IPS-15b (cell line): ENCODE data around the gene LGALS9.
"Not testable (repeated sequence)": the region's sequence is repeated elsewhere in the genome, so short reads cannot be mapped to it uniquely, and the experiment has no call there.

Experiments
- H3K27me3 ChIP-seq: one replicate; pipeline ENCODE4 v1.6.1; 2013; ENCODE audit warnings: low read length; ENCODE audit not compliant: control insufficient read depth, insufficient read depth
- H3K36me3 ChIP-seq: one replicate; pipeline ENCODE4 v1.6.1; 2013; ENCODE audit warnings: low read length; ENCODE audit not compliant: control insufficient read depth, insufficient read depth
- H3K4me1 ChIP-seq: one replicate; pipeline ENCODE4 v1.6.1; 2013; ENCODE audit warnings: mild to moderate bottlenecking, low read length; ENCODE audit not compliant: control insufficient read depth, insufficient read depth
- H3K4me3 ChIP-seq: one replicate; pipeline ENCODE4 v1.5.1; 2013; ENCODE audit warnings: low read depth, low read length
- H3K9ac ChIP-seq: one replicate; pipeline ENCODE4 v1.6.1; 2013; ENCODE audit warnings: low read depth, mild to moderate bottlenecking, low read length
- H3K9me3 ChIP-seq: one replicate; pipeline ENCODE4 v1.6.1; 2013; ENCODE audit warnings: mild to moderate bottlenecking, low read length; ENCODE audit not compliant: control insufficient read depth, insufficient read depth

The LGALS9 gene

DNA sequence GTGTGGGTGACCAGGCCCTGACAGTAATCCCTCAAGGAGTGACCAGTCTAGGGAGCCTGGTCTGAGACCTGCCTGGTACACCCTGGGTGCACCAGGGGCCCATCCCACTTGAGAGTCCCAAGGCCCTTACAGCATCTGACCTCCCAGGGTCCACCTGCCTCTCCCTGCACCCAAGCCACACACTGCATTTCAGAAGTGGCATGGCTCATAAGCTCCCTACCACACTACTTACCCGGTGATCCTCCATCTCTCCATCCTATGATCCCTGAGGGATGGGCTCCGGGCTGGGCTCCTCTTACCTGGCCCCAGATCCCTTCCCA lies 40.6 kb downstream of the LGALS9 start:
- Histone ChIP-seq H3K27me3 (no peaks in the 10 kb centered on the region), H3K36me3 (no peaks in the 10 kb centered on the region)

DNA sequence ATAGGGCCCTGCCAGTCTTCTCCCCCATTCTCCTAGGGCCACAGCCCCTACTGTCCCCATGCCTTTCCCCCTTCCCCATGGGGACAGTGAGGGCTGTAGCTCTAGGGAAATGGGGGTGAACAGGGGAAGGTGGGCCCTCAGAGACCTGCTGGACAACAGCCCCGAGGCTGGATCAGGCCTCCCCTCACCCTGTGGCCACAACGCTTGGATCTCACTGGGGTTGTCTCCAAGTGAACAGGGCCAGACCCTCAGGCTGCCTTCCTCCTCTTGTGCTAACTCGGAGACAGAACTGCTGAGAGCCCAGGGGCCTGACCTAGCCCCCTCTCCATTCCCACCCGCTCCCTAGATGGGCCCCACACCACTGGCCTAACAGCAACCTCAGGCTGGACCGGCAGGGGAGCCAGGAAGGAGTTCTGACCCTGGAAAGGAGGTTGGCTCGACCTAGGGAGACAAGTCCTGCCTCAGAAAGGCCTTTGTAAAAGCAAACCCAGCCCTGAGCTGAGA lies 41.0 kb downstream of the LGALS9 start:
- H3K9ac ChIP-seq, H3K9me3 ChIP-seq, H3K4me1 ChIP-seq, H3K27me3 ChIP-seq, H3K4me3 ChIP-seq, H3K36me3 ChIP-seq: not testable (repeated sequence)

More for the DNA sequence above, 40.6 kb downstream of the LGALS9 start:
- no peak overlapping the region for H3K4me3 ChIP-seq
- H3K4me1 ChIP-seq, result no peaks in the 10 kb centered on the region
- no peaks in the 10 kb centered on the region for H3K9me3 ChIP-seq
- H3K9ac ChIP-seq, result no peak overlapping the region

DNA sequence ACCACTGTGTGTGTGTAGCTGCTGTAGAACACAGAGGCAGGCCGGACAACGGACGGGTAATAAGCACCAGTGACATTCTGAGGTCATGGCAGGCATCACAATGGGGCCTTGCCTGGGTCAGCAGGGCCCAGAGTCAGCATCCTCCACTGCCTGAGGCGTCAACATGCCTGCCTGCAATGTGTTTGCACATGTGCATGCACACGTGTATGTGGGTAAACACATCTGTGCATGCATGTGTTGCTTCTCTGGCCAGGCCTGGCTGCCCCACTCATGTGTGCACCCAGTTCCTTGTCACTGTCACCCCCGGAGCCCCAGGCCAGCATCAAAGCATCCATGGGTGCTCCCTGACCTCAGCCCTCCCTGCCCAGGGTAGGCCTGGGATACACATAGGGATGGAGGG lies 43.3 kb downstream of the LGALS9 start:
- Histone ChIP-seq H3K36me3 (no peaks in the 10 kb centered on the region), H3K4me3 (no peak overlapping the region), H3K9ac (no peak overlapping the region), H3K27me3 (no peaks in the 10 kb centered on the region), H3K4me1 (no peaks in the 10 kb centered on the region), H3K9me3 (no peaks in the 10 kb centered on the region)

DNA sequence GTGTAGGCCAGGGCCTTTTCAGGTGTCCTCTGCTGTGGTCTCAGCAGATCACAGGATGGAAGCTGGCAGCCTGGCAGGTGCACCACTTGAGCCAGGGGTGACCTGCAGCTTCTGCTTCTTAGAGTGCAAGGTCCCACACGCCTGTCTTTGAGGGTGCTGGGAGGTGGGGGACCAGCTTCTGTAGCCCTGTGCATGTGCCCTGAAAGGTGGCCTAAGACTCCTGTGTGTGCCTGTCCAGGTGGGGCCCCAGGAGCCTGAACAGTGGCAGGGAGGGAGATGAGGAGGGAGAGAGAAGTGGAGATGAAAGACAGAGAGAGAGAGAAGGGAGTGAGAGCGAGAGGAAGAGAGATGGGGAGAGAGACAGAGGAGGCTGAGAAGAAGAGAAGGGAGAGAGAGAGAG lies 46.2 kb downstream of the LGALS9 start:
- Histone ChIP-seq H3K9me3 (no peaks in the 10 kb centered on the region), H3K4me1 (no peaks in the 10 kb centered on the region), H3K27me3 (no peaks in the 10 kb centered on the region), H3K9ac (no peak overlapping the region), H3K36me3 (no peaks in the 10 kb centered on the region), H3K4me3 (no peak overlapping the region)

DNA sequence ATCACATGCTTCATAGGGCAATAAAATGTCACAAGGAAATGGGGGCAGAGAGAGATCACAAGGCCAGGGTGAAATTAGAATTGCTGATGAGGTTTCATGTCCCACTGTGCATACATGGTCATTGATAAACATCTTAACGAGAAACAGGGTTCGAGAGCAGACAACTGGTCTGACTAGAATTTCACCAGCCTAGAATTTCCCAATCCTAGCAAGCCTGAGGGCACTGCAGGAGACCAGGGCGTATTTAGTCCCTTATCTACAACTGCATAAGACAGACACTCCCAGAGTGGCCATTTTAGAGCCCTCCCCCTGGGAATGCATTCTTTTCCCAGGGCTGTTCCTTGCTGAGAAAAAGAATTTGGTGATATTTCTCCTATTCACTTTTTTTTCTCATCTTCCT lies 55.3 kb downstream of the LGALS9 start:
- H3K36me3 ChIP-seq, H3K4me1 ChIP-seq, H3K4me3 ChIP-seq, H3K27me3 ChIP-seq, H3K9ac ChIP-seq: not testable (repeated sequence)
- H3K9me3 ChIP-seq, result peaks cover 13% of the 10 kb centered on the region

DNA sequence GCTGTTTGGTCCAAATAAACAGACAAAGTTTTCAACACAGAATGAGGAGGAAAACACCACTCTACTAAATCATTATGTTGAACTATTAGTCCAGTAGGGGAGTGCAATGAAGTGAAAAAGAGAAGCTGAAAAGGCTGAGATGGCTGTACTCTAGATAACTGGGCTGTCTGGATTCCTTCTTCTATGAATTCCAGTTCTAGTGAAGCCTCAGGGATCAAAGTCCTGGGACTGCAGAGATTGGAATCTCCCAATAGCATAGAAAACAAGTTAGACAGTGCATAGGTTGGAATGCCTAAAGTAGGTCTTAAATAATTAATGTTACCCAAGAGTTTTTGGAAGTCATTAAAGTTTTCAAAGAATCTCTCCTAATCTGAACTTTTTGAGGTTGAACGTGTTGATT lies 59.9 kb downstream of the LGALS9 start:
- Histone ChIP-seq H3K9ac (no peak overlapping the region), H3K27me3 (no peaks in the 10 kb centered on the region), H3K9me3 (peaks cover 8% of the 10 kb centered on the region), H3K4me1 (no peaks in the 10 kb centered on the region), H3K36me3 (no peaks in the 10 kb centered on the region), H3K4me3 (no peak overlapping the region)

DNA sequence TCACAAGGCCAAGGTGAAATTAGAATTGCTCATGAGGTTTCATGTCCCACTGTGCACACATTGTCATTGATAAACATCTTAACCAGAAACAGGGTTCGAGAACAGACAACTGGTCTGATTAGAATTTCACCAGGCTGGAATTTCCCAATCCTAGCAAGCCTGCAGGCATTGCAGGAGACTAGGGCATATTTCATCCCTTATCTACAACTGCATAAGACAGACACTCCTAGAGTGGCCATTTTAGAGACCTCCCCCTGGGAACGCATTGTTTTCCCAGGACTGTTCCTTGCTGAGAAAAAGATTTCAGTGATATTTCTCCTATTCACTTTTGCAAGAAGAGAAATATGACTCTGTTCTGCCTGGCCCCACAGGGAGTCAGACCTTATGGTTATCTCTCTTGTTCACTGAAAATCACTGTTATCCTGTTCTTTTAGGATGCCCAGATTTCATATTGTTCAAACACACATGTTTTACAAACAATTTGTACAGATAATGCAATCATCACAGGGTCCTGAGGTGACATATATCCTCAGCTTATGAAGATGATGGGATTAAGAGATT lies 64.3 kb downstream of the LGALS9 start:
- H3K36me3 ChIP-seq, H3K9me3 ChIP-seq, H3K9ac ChIP-seq, H3K4me1 ChIP-seq, H3K27me3 ChIP-seq, H3K4me3 ChIP-seq: not testable (repeated sequence)
